K562 (cell line): Measurements from ENCODE around the gene CCDC192. TPM values are rescaled to one million over a fixed set of nuclear protein-coding genes. Genes with fewer than 3 reads are reported as not detected.

Experiments used
- ATAC-seq: fragments of 200-7000 bp; cut with Tn5 transposase; 3 replicates; pipeline ENCODE4 v1.9.1; 2020; ENCODE audit warnings: moderate library complexity
- Bru-seq: library from RNA; stranded (reverse); fragments of 400-500 nt; gene quantifications from one replicate; lab custom pipeline; 2021; lab: Mats Ljungman, UMichigan
- BruChase-seq, 2 experiments: library from RNA; stranded (reverse); fragments of 400-500 nt; gene quantifications; one replicate each; lab custom pipeline; 2021; lab: Mats Ljungman, UMichigan
- BruUV-seq: library from RNA; stranded (reverse); fragments of 400-500 nt; replicated peaks from 2 replicates; lab custom pipeline; 2021; lab: Mats Ljungman, UMichigan
- CTCF ChIA-PET: fragments of 300-600 bp; formaldehyde crosslinking; extraction: SDS; loops from one replicate; lab custom pipeline; 2021; ENCODE audit warnings: low intra/inter-chr PET ratio; lab: Yijun Ruan, JAX
- POLR2A ChIA-PET: fragments of 300-600, 350-650 bp; sonication (Branson Sonifier 250); formaldehyde crosslinking; extraction: SDS; loops from one replicate; lab custom pipeline; 2021; ENCODE audit warnings: antibody characterized with exemption, inconsistent platforms; lab: Yijun Ruan, JAX
- DNase-seq, 4 experiments: peaks; one replicate each; pipeline versions ENCODE4 v3.0.0 to v3.0.0-alpha.2; 2011 to 2018; ENCODE audit warnings: low spot score in 3 of 4, mixed read lengths in 3 of 4; ENCODE audit errors: extremely low read depth in 1 of 4
- FAIRE-seq: peaks from 2 replicates; lab custom pipeline; 2011; peaks lifted over from hg19 to GRCh38; lab: Jason Lieb, UNC
- H2AFZ ChIP-seq: 2 replicates; pipeline ENCODE4 v1.6.0; 2011; ENCODE audit warnings: low read depth, low read length, control low read depth, inconsistent platforms
- H3K27ac ChIP-seq: fragments of 200-600 bp; 3 replicates; pipeline ENCODE4 v1.8.0; 2011; ENCODE audit warnings: low read depth, mild to moderate bottlenecking, control low read depth, inconsistent platforms, low read length, moderate library complexity, mixed read lengths; ENCODE audit errors: extremely low read depth
- H3K27me3 ChIP-seq, 2 experiments: fragments of 300-600 bp in 1 of 2; 2 replicates in 1 of 2; 3 replicates in 1 of 2; pipeline versions ENCODE4 v1.6.0 to v1.8.0; 2011; ENCODE audit warnings: inconsistent platforms in 2 of 2, low read length in 2 of 2, mild to moderate bottlenecking in 1 of 2, mixed read lengths in 1 of 2, moderate library complexity in 1 of 2; ENCODE audit not compliant: control insufficient read depth in 2 of 2, insufficient read depth in 2 of 2
- H3K36me3 ChIP-seq: fragments of 300-600 bp; 3 replicates; pipeline ENCODE4 v1.8.0; 2011; ENCODE audit warnings: mild to moderate bottlenecking, low read length, inconsistent platforms; ENCODE audit not compliant: control insufficient read depth, insufficient read depth
- H3K4me1 ChIP-seq, 2 experiments: fragments of 200-600 bp in 1 of 2; replicated peaks in 1 of 2; 2 replicates in 1 of 2; 3 replicates in 1 of 2; pipeline versions ENCODE4 v1.5.1 to v1.8.0; 2011; ENCODE audit warnings: inconsistent platforms in 2 of 2, low read length in 2 of 2, mild to moderate bottlenecking in 1 of 2, mixed read lengths in 1 of 2, moderate library complexity in 1 of 2; ENCODE audit not compliant: control insufficient read depth in 2 of 2, insufficient read depth in 2 of 2
- H3K4me2 ChIP-seq: 2 replicates; pipeline ENCODE4 v1.6.1; 2011; ENCODE audit warnings: low read length, control low read depth, inconsistent platforms, mixed read lengths; ENCODE audit not compliant: insufficient read depth
- H3K4me3 ChIP-seq: fragments of 200-600 bp; sonication (generic), shearing (Covaris generic); 2 replicates; pipeline ENCODE4 v1.5.1; 2016; ENCODE audit warnings: control low read depth, inconsistent platforms
- H3K79me2 ChIP-seq: fragments of 200-600 bp; 3 replicates; pipeline ENCODE4 v1.8.0; 2011; ENCODE audit warnings: low read length, inconsistent platforms; ENCODE audit not compliant: control insufficient read depth, insufficient read depth
- H3K9ac ChIP-seq, 2 experiments: 2 replicates each; pipeline versions ENCODE4 v1.6.0 to v1.6.1; 2011; ENCODE audit warnings: low read depth in 2 of 2, low read length in 2 of 2, control low read depth in 1 of 2, inconsistent platforms in 1 of 2, mild to moderate bottlenecking in 1 of 2, mixed read lengths in 1 of 2; ENCODE audit not compliant: insufficient read depth in 1 of 2
- H3K9me1 ChIP-seq: one replicate; pipeline ENCODE4 v1.6.0; 2011; ENCODE audit warnings: inconsistent platforms, mild to moderate bottlenecking, low read length, moderate library complexity; ENCODE audit not compliant: control insufficient read depth, insufficient read depth
- H3K9me3 ChIP-seq: replicated peaks from 2 replicates; pipeline ENCODE4 v1.5.1; 2011; ENCODE audit warnings: low read depth, low read length, inconsistent platforms; ENCODE audit not compliant: control insufficient read depth, insufficient read depth
- H4K20me1 ChIP-seq: replicated peaks from 2 replicates; pipeline ENCODE4 v1.6.1; 2011; ENCODE audit warnings: low read length, inconsistent platforms, mixed read lengths; ENCODE audit not compliant: control insufficient read depth, insufficient read depth
- RFX1 ChIP-seq: fragments of 450-650 bp; IDR thresholded peaks from 2 replicates; pipeline ENCODE4 v1.6.1; 2016; ENCODE audit warnings: mild to moderate bottlenecking, moderate library complexity
- WGBS: fragments of 100-300 bp; shearing (Covaris generic); methylation state at CpG from one replicate; pipeline ENCODE4 v1.1.6; 2016; ENCODE audit warnings: low coverage, mixed read lengths; ENCODE audit not compliant: insufficient coverage; ENCODE audit errors: missing lambda C conversion rate; 5-methylcytosine and 5-hydroxymethylcytosine counted together
- in situ Hi-C: fragments of 300-500 bp; cut with MboI; formaldehyde crosslinking; loops from 4 replicates; pipeline ENCODE4 v1.15.0; 2018; ENCODE audit warnings: inconsistent platforms, mixed read lengths
- intact Hi-C: fragments of 100-400 bp; cut with micrococcal nuclease; formaldehyde crosslinking; loops from 2 replicates; pipeline ENCODE4 v1.14.2; 2022
- long read RNA-seq, 3 experiments: library from polyadenylated mRNA in 2 of 3; library from RNA in 1 of 3; unstranded in 2 of 3; stranded (forward) in 1 of 3; transcript quantifications; one replicate each; pipeline ENCODE4 v2.0.0, GENCODE V29; 2019 to 2022
- polyA minus RNA-seq, 3 experiments: library from RNA; depleted of rRNA, polyadenylated mRNA; stranded (reverse); fragments of >200 nt; gene quantifications; 2 replicates each; pipeline ENCODE4 v1.2.3, GENCODE V29; 2011
- polyA plus RNA-seq, 8 experiments: library from polyadenylated mRNA; depleted of rRNA in 4 of 8; stranded (reverse) in 5 of 8; unstranded in 3 of 8; fragments of >200 nt; fragmentation: Nextera tagmentation in 2 of 8; fragmentation: Illumina TruSeq in 1 of 8; extraction: Ambion mirVana in 2 of 8; extraction: Trizol in 1 of 8; gene quantifications; 2 replicates each; pipeline versions ENCODE4 v1.2.1 to v1.2.3, GENCODE V29; 2011 to 2014; ENCODE audit warnings: inconsistent platforms in 1 of 8, missing spikeins in 1 of 8
- total RNA-seq, 7 experiments: library from RNA; depleted of rRNA in 6 of 7; stranded (reverse); fragments of >200 nt in 6 of 7; fragmentation: Illumina TruSeq in 2 of 7; extraction: Trizol in 2 of 7; gene quantifications; 2 replicates each; pipeline versions ENCODE4 v1.2.1 to v1.2.3, GENCODE V29; 2011 to 2021; ENCODE audit warnings: low replicate concordance in 1 of 7
- TF ChIP-seq, protein P1 (sequence below): fragments of 450-650 bp; IDR thresholded peaks from 2 replicates; pipeline ENCODE4 v1.6.1; 2016; ENCODE audit warnings: antibody characterized with exemption

Gene CCDC192, protein sequence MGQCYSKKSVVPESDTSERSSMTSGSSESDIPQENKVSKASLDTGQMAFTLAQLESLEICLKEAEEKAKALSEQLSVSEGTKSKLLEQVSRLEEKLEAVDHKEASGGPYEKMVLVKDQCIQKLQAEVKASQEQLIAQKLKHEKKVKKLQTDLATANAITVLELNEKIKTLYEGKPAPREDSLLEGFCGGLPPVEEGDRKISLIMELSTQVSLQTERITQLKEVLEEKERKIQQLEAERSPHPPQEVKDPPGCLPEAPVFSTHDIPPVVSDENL
- total RNA-seq (2011; cell fraction: chromatin; rRNA removed; ENCODE audit: low replicate concordance), result 1.9 and 3.5 TPM in 2 replicates
- total RNA-seq (2011; cell fraction: nucleolus; rRNA removed), result 4.5 TPM in 1 of 2 replicates, not detected in the other
- 0.95 and 2.1 TPM in 2 replicates for total RNA-seq (2011; cell fraction: nucleoplasm; rRNA removed)
- total RNA-seq (2014; rRNA removed) (0.54 TPM in 1 of 2 replicates, not detected in the other), total RNA-seq (2014; rRNA removed; fragmentation: Illumina TruSeq; extraction: Trizol) (0.22 and 0.62 TPM in 2 replicates), total RNA-seq (2015; rRNA removed; fragmentation: Illumina TruSeq; extraction: Trizol) (0.29 and 0.41 TPM in 2 replicates), total RNA-seq (2021) (not detected in 2 replicates), polyA plus RNA-seq (2011; rRNA removed) (0.11 and 0.29 TPM in 2 replicates), polyA plus RNA-seq (2014; fragmentation: Illumina TruSeq; extraction: Trizol) (0.21 TPM in 1 of 2 replicates, not detected in the other), polyA plus RNA-seq (2014; fragmentation: Nextera tagmentation; extraction: Ambion mirVana) (under 1 TPM; 0.38 to 0.66 TPM), polyA plus RNA-seq (2014; rRNA removed) (0.45 TPM in 1 of 2 replicates, not detected in the other), polyA minus RNA-seq (2011; rRNA and poly(A)+ RNA removed) (0.45 TPM in 1 of 2 replicates, not detected in the other), Bru-seq, nascent RNA (percentile 29 among the genes with signal in this experiment), BruChase-seq, experiment 1, labeled RNA remaining after a 2-hour chase (percentile 34 among the genes with signal in this experiment), BruChase-seq, experiment 2, labeled RNA remaining after a 6-hour chase (percentile 34 among the genes with signal in this experiment)
- polyA plus RNA-seq (2011; cell fraction: cytosol; rRNA removed), result 0.25 TPM in 1 of 2 replicates, not detected in the other
- 0.17 and 0.34 TPM in 2 replicates for polyA plus RNA-seq (2011; cell fraction: nucleus; rRNA removed)
- polyA plus RNA-seq (2012), result 0.47 and 0.64 TPM in 2 replicates
- not detected in 2 replicates for polyA minus RNA-seq (2011; cell fraction: cytosol; rRNA and poly(A)+ RNA removed)
- polyA minus RNA-seq (2011; cell fraction: nucleus; rRNA and poly(A)+ RNA removed), result 0.44 and 0.94 TPM in 2 replicates
- long read RNA-seq, experiment 1, result 0 reads
- long read RNA-seq, experiment 2, result 0 reads
- long read RNA-seq, experiment 3, result 0 reads

DNA sequence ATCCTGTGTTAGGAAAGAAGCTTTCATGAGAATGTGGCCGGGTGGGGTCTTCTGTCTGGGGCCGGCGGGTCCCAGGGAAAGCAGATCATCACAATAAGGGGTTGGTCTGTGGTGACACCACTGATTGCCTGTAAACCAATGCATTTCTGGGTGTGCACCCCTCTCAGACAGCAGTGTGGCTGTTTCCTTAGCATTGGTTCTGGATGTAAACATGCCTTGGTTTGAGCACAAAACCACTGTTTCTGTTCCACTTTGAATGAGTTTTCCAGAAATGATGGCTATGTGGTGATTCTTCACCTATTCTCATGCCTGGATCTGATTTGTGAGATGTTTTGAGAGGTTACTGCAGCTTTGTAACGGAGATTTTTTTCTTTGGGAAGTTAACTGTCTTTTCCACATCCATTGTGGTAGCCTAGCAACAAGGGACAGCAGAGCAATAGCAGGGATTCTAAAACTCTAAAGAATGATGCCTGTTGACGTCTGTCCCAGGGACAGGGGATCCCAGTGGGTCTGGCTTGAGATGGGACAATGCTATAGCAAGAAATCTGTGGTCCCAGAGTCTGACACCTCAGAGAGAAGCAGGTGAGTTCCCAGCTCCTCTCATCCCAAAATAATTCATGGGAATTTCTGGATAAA, at the start of gene CCDC192:
CCDC192 (plus strand) TSS at position 466 of the 636 bp plus-strand sequence; CDS start at position 521, 55 bp downstream.
- H3K9me1 ChIP-seq, result no peaks in the 10 kb centered on the region

More for the DNA sequence above, at the start of gene CCDC192:
- BruUV-seq, result no TSS peak
- no peak for FAIRE-seq
- CTCF ChIA-PET, result no interaction called here
- TF ChIP-seq, protein P1, sequence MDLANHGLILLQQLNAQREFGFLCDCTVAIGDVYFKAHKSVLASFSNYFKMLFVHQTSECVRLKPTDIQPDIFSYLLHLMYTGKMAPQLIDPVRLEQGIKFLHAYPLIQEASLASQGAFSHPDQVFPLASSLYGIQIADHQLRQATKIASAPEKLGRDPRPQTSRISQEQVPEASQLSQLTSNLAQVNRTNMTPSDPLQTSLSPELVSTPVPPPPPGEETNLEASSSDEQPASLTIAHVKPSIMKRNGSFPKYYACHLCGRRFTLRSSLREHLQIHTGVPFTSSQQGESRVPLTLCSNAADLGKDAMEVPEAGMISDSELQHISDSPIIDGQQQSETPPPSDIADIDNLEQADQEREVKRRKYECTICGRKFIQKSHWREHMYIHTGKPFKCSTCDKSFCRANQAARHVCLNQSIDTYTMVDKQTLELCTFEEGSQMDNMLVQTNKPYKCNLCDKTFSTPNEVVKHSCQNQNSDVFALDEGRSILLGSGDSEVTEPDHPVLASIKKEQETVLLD, result no peak
- peak; percentile 24 for TF ChIP-seq RFX1
- TF ChIP-seq, all 486 proteins: peak for 1
- H3K79me2 ChIP-seq, result no peaks in the 10 kb centered on the region
- no peak within 1 kb of the TSS for H3K27ac ChIP-seq
- in situ Hi-C loops (no loop called here), intact Hi-C loops (no loop called here)
- 0% methylated on average over 5 of the region's 5 CpGs for WGBS
- no peak within 1 kb of the TSS for H3K9ac ChIP-seq
- no peak within 1 kb of the TSS for H3K4me3 ChIP-seq
- DNase-seq, result no peak
- no peak for ATAC-seq
- H3K4me2 ChIP-seq, result no peak within 1 kb of the TSS
- no peaks in the 10 kb centered on the region; a peak in 1 of 5 replicates for H3K27me3 ChIP-seq
- no peaks in the 10 kb centered on the region for H3K36me3 ChIP-seq
- peak within 1 kb of the TSS; percentile 33; the same call in 1 of the 2 replicates for H2AFZ ChIP-seq
- POLR2A ChIA-PET, result no interaction called here
- H3K4me1 ChIP-seq, result no peaks in the 10 kb centered on the region
- no peaks in the 10 kb centered on the region for H4K20me1 ChIP-seq
- no peaks in the 10 kb centered on the region for H3K9me3 ChIP-seq
